K562 (cell line): Measurements from ENCODE around the gene CST1. TPM values are rescaled to one million over a fixed set of nuclear protein-coding genes. Genes with fewer than 3 reads are reported as not detected.
"Not testable (repeated sequence)": the region's sequence is repeated elsewhere in the genome, so short reads cannot be mapped to it uniquely, and the experiment has no call there.

Experiments used
- ATAC-seq: fragments of 200-7000 bp; cut with Tn5 transposase; 3 replicates; pipeline ENCODE4 v1.9.1; 2020; ENCODE audit warnings: moderate library complexity
- BruUV-seq: library from RNA; stranded (reverse); fragments of 400-500 nt; replicated peaks from 2 replicates; lab custom pipeline; 2021; lab: Mats Ljungman, UMichigan
- CTCF ChIA-PET: fragments of 300-600 bp; formaldehyde crosslinking; extraction: SDS; loops from one replicate; lab custom pipeline; 2021; ENCODE audit warnings: low intra/inter-chr PET ratio; lab: Yijun Ruan, JAX
- POLR2A ChIA-PET: fragments of 300-600, 350-650 bp; sonication (Branson Sonifier 250); formaldehyde crosslinking; extraction: SDS; loops from one replicate; lab custom pipeline; 2021; ENCODE audit warnings: antibody characterized with exemption, inconsistent platforms; lab: Yijun Ruan, JAX
- DNase-seq, 4 experiments: peaks; one replicate each; pipeline versions ENCODE4 v3.0.0 to v3.0.0-alpha.2; 2011 to 2018; ENCODE audit warnings: low spot score in 3 of 4, mixed read lengths in 3 of 4; ENCODE audit errors: extremely low read depth in 1 of 4
- FAIRE-seq: peaks from 2 replicates; lab custom pipeline; 2011; peaks lifted over from hg19 to GRCh38; lab: Jason Lieb, UNC
- H2AFZ ChIP-seq: 2 replicates; pipeline ENCODE4 v1.6.0; 2011; ENCODE audit warnings: low read depth, low read length, control low read depth, inconsistent platforms
- H3K27ac ChIP-seq: fragments of 200-600 bp; 3 replicates; pipeline ENCODE4 v1.8.0; 2011; ENCODE audit warnings: low read depth, mild to moderate bottlenecking, control low read depth, inconsistent platforms, low read length, moderate library complexity, mixed read lengths; ENCODE audit errors: extremely low read depth
- H3K27me3 ChIP-seq, 2 experiments: fragments of 300-600 bp in 1 of 2; 2 replicates in 1 of 2; 3 replicates in 1 of 2; pipeline versions ENCODE4 v1.6.0 to v1.8.0; 2011; ENCODE audit warnings: inconsistent platforms in 2 of 2, low read length in 2 of 2, mild to moderate bottlenecking in 1 of 2, mixed read lengths in 1 of 2, moderate library complexity in 1 of 2; ENCODE audit not compliant: control insufficient read depth in 2 of 2, insufficient read depth in 2 of 2
- H3K36me3 ChIP-seq: fragments of 300-600 bp; 3 replicates; pipeline ENCODE4 v1.8.0; 2011; ENCODE audit warnings: mild to moderate bottlenecking, low read length, inconsistent platforms; ENCODE audit not compliant: control insufficient read depth, insufficient read depth
- H3K4me1 ChIP-seq, 2 experiments: fragments of 200-600 bp in 1 of 2; replicated peaks in 1 of 2; 2 replicates in 1 of 2; 3 replicates in 1 of 2; pipeline versions ENCODE4 v1.5.1 to v1.8.0; 2011; ENCODE audit warnings: inconsistent platforms in 2 of 2, low read length in 2 of 2, mild to moderate bottlenecking in 1 of 2, mixed read lengths in 1 of 2, moderate library complexity in 1 of 2; ENCODE audit not compliant: control insufficient read depth in 2 of 2, insufficient read depth in 2 of 2
- H3K4me2 ChIP-seq: 2 replicates; pipeline ENCODE4 v1.6.1; 2011; ENCODE audit warnings: low read length, control low read depth, inconsistent platforms, mixed read lengths; ENCODE audit not compliant: insufficient read depth
- H3K4me3 ChIP-seq: fragments of 200-600 bp; sonication (generic), shearing (Covaris generic); 2 replicates; pipeline ENCODE4 v1.5.1; 2016; ENCODE audit warnings: control low read depth, inconsistent platforms
- H3K79me2 ChIP-seq: fragments of 200-600 bp; 3 replicates; pipeline ENCODE4 v1.8.0; 2011; ENCODE audit warnings: low read length, inconsistent platforms; ENCODE audit not compliant: control insufficient read depth, insufficient read depth
- H3K9ac ChIP-seq, 2 experiments: 2 replicates each; pipeline versions ENCODE4 v1.6.0 to v1.6.1; 2011; ENCODE audit warnings: low read depth in 2 of 2, low read length in 2 of 2, control low read depth in 1 of 2, inconsistent platforms in 1 of 2, mild to moderate bottlenecking in 1 of 2, mixed read lengths in 1 of 2; ENCODE audit not compliant: insufficient read depth in 1 of 2
- H3K9me1 ChIP-seq: one replicate; pipeline ENCODE4 v1.6.0; 2011; ENCODE audit warnings: inconsistent platforms, mild to moderate bottlenecking, low read length, moderate library complexity; ENCODE audit not compliant: control insufficient read depth, insufficient read depth
- H3K9me3 ChIP-seq: replicated peaks from 2 replicates; pipeline ENCODE4 v1.5.1; 2011; ENCODE audit warnings: low read depth, low read length, inconsistent platforms; ENCODE audit not compliant: control insufficient read depth, insufficient read depth
- H4K20me1 ChIP-seq: replicated peaks from 2 replicates; pipeline ENCODE4 v1.6.1; 2011; ENCODE audit warnings: low read length, inconsistent platforms, mixed read lengths; ENCODE audit not compliant: control insufficient read depth, insufficient read depth
- FOSL1 ChIP-seq: fragments of 200-800 bp; sonication (Bioruptor generic); conservative IDR thresholded peaks from 2 replicates; pipeline ENCODE4 v1.6.1; 2016; ENCODE audit warnings: missing genetic modification characterization, missing compliant biosample characterization
- WGBS: fragments of 100-300 bp; shearing (Covaris generic); methylation state at CpG from one replicate; pipeline ENCODE4 v1.1.6; 2016; ENCODE audit warnings: low coverage, mixed read lengths; ENCODE audit not compliant: insufficient coverage; ENCODE audit errors: missing lambda C conversion rate; 5-methylcytosine and 5-hydroxymethylcytosine counted together
- in situ Hi-C: fragments of 300-500 bp; cut with MboI; formaldehyde crosslinking; loops from 4 replicates; pipeline ENCODE4 v1.15.0; 2018; ENCODE audit warnings: inconsistent platforms, mixed read lengths
- intact Hi-C: fragments of 100-400 bp; cut with micrococcal nuclease; formaldehyde crosslinking; loops from 2 replicates; pipeline ENCODE4 v1.14.2; 2022
- polyA plus RNA-seq, 8 experiments: library from polyadenylated mRNA; depleted of rRNA in 4 of 8; stranded (reverse) in 5 of 8; unstranded in 3 of 8; fragments of >200 nt; fragmentation: Nextera tagmentation in 2 of 8; fragmentation: Illumina TruSeq in 1 of 8; extraction: Ambion mirVana in 2 of 8; extraction: Trizol in 1 of 8; gene quantifications; 2 replicates each; pipeline versions ENCODE4 v1.2.1 to v1.2.3, GENCODE V29; 2011 to 2014; ENCODE audit warnings: inconsistent platforms in 1 of 8, missing spikeins in 1 of 8
- total RNA-seq, 7 experiments: library from RNA; depleted of rRNA in 6 of 7; stranded (reverse); fragments of >200 nt in 6 of 7; fragmentation: Illumina TruSeq in 2 of 7; extraction: Trizol in 2 of 7; gene quantifications; 2 replicates each; pipeline versions ENCODE4 v1.2.1 to v1.2.3, GENCODE V29; 2011 to 2021; ENCODE audit warnings: low replicate concordance in 1 of 7
- TF ChIP-seq, protein P1 (sequence below), 3 experiments: fragments of 200-800 bp in 1 of 3; fragments of 250-450 bp in 1 of 3; fragments of 450-650 bp in 1 of 3; sonication (Bioruptor Pico) in 1 of 3; sonication (Bioruptor generic) in 1 of 3; formaldehyde crosslinking in 1 of 3; IDR thresholded peaks; 2 replicates each; pipeline versions ENCODE4 v1.6.1 to v1.8.0; 2016 to 2022; ENCODE audit warnings: mild to moderate bottlenecking in 2 of 3, missing genetic modification characterization in 2 of 3, missing compliant biosample characterization in 1 of 3, moderate library complexity in 1 of 3

The CST1 gene
- total and polyA plus RNA-seq, 9 of the 15 experiments (the other 6 are each of a cell fraction or from before 2014, with no cell fraction given), result not detected

GRCh38 chr20:23755131-23755611, 4.4 kb upstream of the CST1 start:
- H3K9me1 ChIP-seq, BruUV-seq, FAIRE-seq, POLR2A ChIA-PET, ATAC-seq, H3K36me3 ChIP-seq, H3K27me3 ChIP-seq, H3K4me1 ChIP-seq, DNase-seq, H3K9ac ChIP-seq, CTCF ChIA-PET, H3K4me2 ChIP-seq, H2AFZ ChIP-seq, H3K27ac ChIP-seq, in situ Hi-C loops, H3K79me2 ChIP-seq, H3K9me3 ChIP-seq, intact Hi-C loops, H3K4me3 ChIP-seq, H4K20me1 ChIP-seq: not testable (repeated sequence)
- WGBS, result 0% methylated on average over 3 of the region's 3 CpGs
- TF ChIP-seq, protein P1, sequence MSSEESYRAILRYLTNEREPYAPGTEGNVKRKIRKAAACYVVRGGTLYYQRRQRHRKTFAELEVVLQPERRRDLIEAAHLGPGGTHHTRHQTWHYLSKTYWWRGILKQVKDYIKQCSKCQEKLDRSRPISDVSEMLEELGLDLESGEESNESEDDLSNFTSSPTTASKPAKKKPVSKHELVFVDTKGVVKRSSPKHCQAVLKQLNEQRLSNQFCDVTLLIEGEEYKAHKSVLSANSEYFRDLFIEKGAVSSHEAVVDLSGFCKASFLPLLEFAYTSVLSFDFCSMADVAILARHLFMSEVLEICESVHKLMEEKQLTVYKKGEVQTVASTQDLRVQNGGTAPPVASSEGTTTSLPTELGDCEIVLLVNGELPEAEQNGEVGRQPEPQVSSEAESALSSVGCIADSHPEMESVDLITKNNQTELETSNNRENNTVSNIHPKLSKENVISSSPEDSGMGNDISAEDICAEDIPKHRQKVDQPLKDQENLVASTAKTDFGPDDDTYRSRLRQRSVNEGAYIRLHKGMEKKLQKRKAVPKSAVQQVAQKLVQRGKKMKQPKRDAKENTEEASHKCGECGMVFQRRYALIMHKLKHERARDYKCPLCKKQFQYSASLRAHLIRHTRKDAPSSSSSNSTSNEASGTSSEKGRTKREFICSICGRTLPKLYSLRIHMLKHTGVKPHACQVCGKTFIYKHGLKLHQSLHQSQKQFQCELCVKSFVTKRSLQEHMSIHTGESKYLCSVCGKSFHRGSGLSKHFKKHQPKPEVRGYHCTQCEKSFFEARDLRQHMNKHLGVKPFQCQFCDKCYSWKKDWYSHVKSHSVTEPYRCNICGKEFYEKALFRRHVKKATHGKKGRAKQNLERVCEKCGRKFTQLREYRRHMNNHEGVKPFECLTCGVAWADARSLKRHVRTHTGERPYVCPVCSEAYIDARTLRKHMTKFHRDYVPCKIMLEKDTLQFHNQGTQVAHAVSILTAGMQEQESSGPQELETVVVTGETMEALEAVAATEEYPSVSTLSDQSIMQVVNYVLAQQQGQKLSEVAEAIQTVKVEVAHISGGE (CRISPR knock-in tag; IDR thresholded peaks at IDR 0.05), result peak in 1 of 3 experiments; percentile 43; a peak in 1 of 6 replicates
- TF ChIP-seq FOSL1 (tag), result peak; percentile 64
